Smooth muscle cell of bladder (primary cell): ENCODE results near the gene PRRG2. TPM values are rescaled to one million over a fixed set of nuclear protein-coding genes. Genes with fewer than 3 reads are reported as not detected.

Experiments
- total RNA-seq: library from RNA; depleted of rRNA; stranded (reverse); fragments of >200 nt; gene quantifications from 2 replicates; pipeline ENCODE4 v1.2.3, GENCODE V29; 2014

PRRG2 gene
- 0.43 and 0.83 TPM in 2 replicates for total RNA-seq

DNA sequence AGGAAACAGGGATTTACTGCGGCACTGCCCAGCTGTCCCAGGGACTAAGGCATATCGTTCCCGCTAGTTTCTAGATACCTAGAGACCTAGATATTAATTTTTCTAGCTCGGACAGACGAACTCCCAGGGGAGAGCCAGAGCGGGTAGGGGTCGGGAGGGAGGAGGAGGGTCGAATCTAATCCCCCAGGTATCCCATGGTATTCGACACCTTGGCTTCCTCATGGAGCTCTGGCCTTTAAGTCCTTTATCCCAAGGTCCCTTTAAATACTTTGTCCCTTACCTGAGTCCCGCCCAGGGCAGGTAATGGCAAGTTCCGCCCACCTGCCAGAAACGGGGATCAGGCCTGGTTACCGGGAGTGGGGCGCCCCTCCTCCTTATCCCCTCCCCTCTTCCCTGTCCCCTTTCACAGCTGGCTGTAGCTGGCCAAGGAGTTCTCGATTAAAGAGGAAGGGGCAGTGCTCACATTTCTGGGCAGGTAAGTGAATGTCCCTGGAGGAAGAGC, at the start of gene PRRG2:
TSS of gene PRRG2 (plus strand) at position 310 of the 502 bp plus-strand sequence. CDS start 1,904 bp downstream, outside the sequence.

DNA sequence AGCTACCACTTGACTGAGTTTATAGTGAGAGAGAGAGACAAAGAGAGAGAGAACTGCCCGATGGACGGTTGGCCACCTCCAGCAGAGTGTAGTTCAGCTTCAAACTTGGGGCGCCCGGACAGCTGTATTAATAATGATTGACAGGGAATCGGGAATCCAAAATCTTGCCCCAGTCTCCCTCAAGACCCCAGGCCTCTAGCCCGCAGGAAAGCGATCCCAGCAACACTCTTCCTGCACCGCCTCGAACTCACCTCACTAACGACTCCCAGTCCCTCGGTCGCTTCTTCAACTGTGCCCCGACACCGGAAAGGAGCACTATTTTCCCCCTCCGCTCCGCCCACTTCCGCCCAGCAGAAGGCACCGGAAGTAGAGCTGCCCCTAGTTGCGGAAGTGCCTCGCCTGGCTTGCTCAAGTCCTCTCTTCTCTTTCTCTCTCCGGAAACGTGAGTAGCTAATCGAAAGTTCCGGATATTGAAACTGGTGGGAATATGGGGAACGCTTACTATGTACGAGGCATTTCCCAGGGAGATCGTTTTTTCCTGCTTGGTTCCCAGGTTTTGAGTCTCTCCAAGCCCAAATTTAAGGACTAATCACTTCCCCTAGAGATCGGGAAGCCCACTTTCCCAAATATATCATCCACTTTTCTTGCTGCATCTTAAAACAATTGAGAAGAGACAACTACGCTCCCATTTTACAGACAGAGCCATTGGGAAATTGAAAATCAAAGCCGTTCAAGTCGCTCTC, 681 bp upstream of the PRRG2 start, which contains the start of gene NOSIP:
TSS of gene NOSIP (minus strand) at position 293 of the 743 bp plus-strand sequence. CDS start 19,865 bp downstream, outside the sequence.

DNA sequence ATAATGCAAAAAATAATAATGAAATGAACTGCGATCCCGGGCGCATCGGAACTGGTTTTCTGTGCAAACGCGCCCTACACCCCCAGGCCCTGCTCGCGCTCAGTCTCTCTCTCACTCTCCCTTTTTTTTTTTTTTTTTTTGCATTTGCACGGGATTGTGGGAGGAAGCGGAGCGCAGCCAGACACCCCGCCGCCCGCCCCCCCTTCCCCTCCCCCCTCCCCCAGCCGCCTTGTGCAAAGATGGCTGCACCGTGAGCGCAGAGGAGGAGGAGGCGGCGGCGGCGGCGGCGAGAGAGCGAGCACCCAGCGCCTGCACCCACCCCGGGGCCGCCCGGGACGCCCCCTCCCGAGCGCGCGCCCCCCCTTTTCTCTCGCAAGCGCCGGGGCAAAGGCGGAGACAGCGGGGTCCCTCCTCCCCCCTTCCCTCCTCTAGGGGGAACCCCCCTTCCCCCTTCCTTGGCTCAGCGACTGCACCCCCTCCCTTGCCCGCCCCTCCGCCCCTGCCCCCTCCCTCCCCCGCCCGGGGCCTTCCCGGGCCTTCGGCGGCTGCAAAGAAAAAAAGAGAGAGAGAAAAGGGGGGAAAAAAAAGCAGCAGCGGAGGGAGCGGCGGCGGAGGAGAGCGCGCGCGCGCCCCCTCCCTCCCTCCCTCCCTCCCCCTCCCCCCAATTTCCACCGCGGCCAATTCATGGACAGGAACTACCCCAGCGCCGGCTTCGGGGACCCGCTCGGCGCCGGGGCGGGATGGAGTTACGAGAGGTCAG, 10.0 kb downstream of the PRRG2 start, which contains the start of gene PRR12:
TSS of gene PRR12 (plus strand) at position 212 of the 760 bp plus-strand sequence. CDS start at position 685, 473 bp downstream.

DNA sequence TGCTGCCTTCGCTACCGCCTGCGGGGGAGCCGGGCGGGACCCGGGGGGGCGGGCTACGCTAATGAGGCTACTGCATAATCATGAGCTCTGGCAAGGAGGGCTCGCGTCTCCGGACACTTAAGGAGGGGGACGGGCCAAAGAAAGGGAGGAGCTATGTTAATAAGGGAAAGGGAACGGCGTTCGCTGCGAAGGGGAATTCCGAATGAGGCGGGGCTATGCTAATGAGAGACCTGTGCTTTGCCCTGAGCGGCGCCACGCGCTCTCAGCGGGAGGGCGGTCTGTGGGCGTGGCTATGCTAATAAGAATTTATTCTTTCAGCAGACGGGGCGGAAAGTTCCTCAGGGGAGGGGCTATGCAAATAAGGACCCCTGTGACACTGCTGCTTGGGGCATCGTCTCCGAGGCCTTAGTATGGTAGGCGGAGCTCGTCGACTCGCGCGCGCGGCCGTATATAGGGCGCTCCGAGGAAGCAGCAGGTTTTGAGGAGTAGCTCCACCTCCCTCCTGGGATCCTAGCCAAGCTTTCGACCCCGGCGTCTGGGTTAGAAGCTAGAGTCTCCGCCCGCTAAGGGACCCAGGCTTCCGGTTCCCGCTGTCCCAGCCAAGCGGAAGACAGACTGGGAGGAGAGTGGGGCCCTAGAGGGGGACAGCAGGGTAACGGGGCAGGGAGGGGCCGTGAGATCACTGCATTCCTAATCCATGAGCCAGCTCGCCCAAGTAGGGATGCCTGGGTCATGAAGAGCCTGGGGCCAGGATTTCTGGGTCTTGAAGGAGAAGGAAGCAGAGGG, 59.2 kb downstream of the PRRG2 start, which contains the start of gene RRAS:
TSS of gene RRAS (minus strand) at position 31 of the 786 bp plus-strand sequence. CDS start 45 bp downstream, outside the sequence.

Other genes with a start within 250 kb of the PRRG2 start
- gene CD37, start 245.9 kb upstream of the PRRG2 start, total RNA-seq = not detected in 2 replicates
- 15.9 and 16.4 TPM in 2 replicates for gene TEAD2, start 218.9 kb upstream of the PRRG2 start, total RNA-seq
- 0.14 TPM in 1 of 2 replicates, not detected in the other for gene DKKL1, start 217.4 kb upstream of the PRRG2 start, total RNA-seq
- gene KASH5, start 193.1 kb upstream of the PRRG2 start, total RNA-seq = not detected in 2 replicates
- gene PTH2, start 157.9 kb upstream of the PRRG2 start, total RNA-seq = not detected in 2 replicates
- gene GFY, start 155.9 kb upstream of the PRRG2 start, total RNA-seq = not detected in 2 replicates
- gene SLC17A7, start 139.8 kb upstream of the PRRG2 start, total RNA-seq = not detected in 2 replicates
- gene PIH1D1, start 129.5 kb upstream of the PRRG2 start, total RNA-seq = 116 and 119 TPM in 2 replicates
- 14.6 and 19.9 TPM in 2 replicates for gene ALDH16A1, start 128.1 kb upstream of the PRRG2 start, total RNA-seq
- 2.8 and 3.4 TPM in 2 replicates for gene FLT3LG, start 107.1 kb upstream of the PRRG2 start, total RNA-seq
- 3,737 and 4,063 TPM in 2 replicates for gene RPL13A, start 93.7 kb upstream of the PRRG2 start, total RNA-seq
- 4,212 and 4,389 TPM in 2 replicates for gene RPS11, start 84.9 kb upstream of the PRRG2 start, total RNA-seq
- 31.9 and 39.8 TPM in 2 replicates for gene FCGRT, start 68.7 kb upstream of the PRRG2 start, total RNA-seq
- 290 and 398 TPM in 2 replicates for gene RCN3, start 53.3 kb upstream of the PRRG2 start, total RNA-seq
- gene NOSIP, start 760 bp upstream of the PRRG2 start, total RNA-seq = 64.4 and 81.6 TPM in 2 replicates
- gene PRR12, start 9.9 kb downstream of the PRRG2 start, total RNA-seq = 0.71 and 1.1 TPM in 2 replicates
- 28.4 and 43.1 TPM in 2 replicates for gene RRAS, start 58.8 kb downstream of the PRRG2 start, total RNA-seq
- gene SCAF1, start 60.9 kb downstream of the PRRG2 start, total RNA-seq = 6.0 and 8.2 TPM in 2 replicates
- 37.3 and 55.5 TPM in 2 replicates for gene IRF3, start 84.5 kb downstream of the PRRG2 start, total RNA-seq
- 1.7 and 3.9 TPM in 2 replicates for gene BCL2L12, start 84.6 kb downstream of the PRRG2 start, total RNA-seq
- gene PRMT1, start 96.0 kb downstream of the PRRG2 start, total RNA-seq = 341 and 373 TPM in 2 replicates
- gene ADM5, start 108.3 kb downstream of the PRRG2 start, total RNA-seq = 0.28 and 0.46 TPM in 2 replicates
- 29.2 and 40.4 TPM in 2 replicates for gene CPT1C, start 109.8 kb downstream of the PRRG2 start, total RNA-seq
- 0.85 and 1.6 TPM in 2 replicates for gene TSKS, start 182.0 kb downstream of the PRRG2 start, total RNA-seq
- 67.6 and 89.1 TPM in 2 replicates for gene AP2A1, start 185.7 kb downstream of the PRRG2 start, total RNA-seq
- 23.8 and 26.1 TPM in 2 replicates for gene FUZ, start 232.0 kb downstream of the PRRG2 start, total RNA-seq
- gene MED25, start 237.0 kb downstream of the PRRG2 start, total RNA-seq = 11.1 and 16.8 TPM in 2 replicates